Inferior parietal cortex (tissue), 1 donor: Measurements from ENCODE around the gene C2orf69.

ENCODE experiments used
- DNase-seq: peaks from one replicate; pipeline ENCODE4 v3.0.0-alpha.2; 2016; ENCODE audit errors: extremely low spot score

C2orf69 gene

GRCh38 chr2:199968126-199968525 is 57.0 kb downstream of the C2orf69 start:
- DNase-seq = no peak

GRCh38 chr2:199972088-199972626 is 61.1 kb downstream of the C2orf69 start:
- no peak for DNase-seq

GRCh38 chr2:199973703-199974102 is 62.6 kb downstream of the C2orf69 start:
- peak; percentile 49 for DNase-seq

GRCh38 chr2:199975273-199975895 is 64.3 kb downstream of the C2orf69 start:
- DNase-seq = no peak
